ENCODE measurements around the gene ZNF133.

ZNF133 gene

DNA sequence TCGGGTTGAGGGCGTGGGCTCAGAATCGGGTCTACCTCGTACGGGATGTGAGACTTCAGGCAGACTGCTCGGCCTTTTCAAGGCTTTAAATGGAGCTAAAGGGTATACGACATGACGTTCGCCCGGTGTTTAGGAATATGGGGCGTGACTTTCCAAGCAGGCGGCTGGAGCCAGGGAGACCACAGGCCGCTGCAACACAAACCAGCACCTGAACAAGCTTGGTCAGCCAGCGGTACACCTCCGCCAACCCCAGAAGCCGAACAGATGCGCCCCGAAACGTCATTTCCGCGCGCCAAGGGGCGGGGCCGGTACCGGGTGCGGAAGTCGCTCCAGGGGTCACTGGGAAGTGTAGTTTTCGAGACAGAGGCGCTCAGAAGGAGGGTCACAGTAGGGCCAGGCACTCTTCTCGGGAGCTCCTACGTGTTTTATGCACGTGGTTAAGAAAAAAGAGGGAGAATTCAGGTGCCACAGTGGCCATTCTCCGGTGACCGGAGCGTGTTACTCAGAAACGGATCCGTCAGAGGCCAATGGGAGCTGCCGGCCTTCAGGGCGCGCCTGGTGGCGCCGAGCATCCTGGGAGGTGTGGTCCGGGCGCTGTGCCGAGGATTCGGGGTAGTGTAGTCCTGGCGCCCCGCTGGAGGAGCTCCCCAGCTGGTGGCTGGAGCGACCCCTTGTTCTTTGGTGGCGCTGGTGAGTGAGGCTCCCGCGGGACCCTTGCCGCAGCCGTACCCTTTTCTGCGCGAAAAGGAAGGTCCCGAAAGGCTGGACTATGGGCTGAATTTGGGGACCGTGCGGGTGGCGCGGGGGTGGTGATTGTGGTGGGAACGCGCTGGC, at the start of gene ZNF133 (continued):
- peak; percentile 85 for TF ChIP-seq ZNF629 (tag by site-specific recombination; IDR thresholded peaks at IDR 0.05)
- TF ChIP-seq ZNF561 (tag by site-specific recombination; IDR thresholded peaks at IDR 0.05; ENCODE audit: borderline replicate concordance): peak; percentile 88
- TF ChIP-seq, protein P1, sequence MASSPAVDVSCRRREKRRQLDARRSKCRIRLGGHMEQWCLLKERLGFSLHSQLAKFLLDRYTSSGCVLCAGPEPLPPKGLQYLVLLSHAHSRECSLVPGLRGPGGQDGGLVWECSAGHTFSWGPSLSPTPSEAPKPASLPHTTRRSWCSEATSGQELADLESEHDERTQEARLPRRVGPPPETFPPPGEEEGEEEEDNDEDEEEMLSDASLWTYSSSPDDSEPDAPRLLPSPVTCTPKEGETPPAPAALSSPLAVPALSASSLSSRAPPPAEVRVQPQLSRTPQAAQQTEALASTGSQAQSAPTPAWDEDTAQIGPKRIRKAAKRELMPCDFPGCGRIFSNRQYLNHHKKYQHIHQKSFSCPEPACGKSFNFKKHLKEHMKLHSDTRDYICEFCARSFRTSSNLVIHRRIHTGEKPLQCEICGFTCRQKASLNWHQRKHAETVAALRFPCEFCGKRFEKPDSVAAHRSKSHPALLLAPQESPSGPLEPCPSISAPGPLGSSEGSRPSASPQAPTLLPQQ (tag by site-specific recombination; IDR thresholded peaks at IDR 0.05): peak; percentile 45; the same call in 1 of the 2 replicates
- TF ChIP-seq KLF9 (tag by site-specific recombination; IDR thresholded peaks at IDR 0.05; ENCODE audit: low read depth): peak; percentile 91
- no peak for TF ChIP-seq ZNF529 (tag by site-specific recombination; IDR thresholded peaks at IDR 0.05; ENCODE audit: insufficient replicate concordance)
- peak; percentile 100 for TF ChIP-seq SP3 (tag by site-specific recombination; IDR thresholded peaks at IDR 0.05)
- TF ChIP-seq, protein P2, sequence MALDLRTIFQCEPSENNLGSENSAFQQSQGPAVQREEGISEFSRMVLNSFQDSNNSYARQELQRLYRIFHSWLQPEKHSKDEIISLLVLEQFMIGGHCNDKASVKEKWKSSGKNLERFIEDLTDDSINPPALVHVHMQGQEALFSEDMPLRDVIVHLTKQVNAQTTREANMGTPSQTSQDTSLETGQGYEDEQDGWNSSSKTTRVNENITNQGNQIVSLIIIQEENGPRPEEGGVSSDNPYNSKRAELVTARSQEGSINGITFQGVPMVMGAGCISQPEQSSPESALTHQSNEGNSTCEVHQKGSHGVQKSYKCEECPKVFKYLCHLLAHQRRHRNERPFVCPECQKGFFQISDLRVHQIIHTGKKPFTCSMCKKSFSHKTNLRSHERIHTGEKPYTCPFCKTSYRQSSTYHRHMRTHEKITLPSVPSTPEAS (tag by site-specific recombination; IDR thresholded peaks at IDR 0.05): no peak
- TF ChIP-seq, protein P3, sequence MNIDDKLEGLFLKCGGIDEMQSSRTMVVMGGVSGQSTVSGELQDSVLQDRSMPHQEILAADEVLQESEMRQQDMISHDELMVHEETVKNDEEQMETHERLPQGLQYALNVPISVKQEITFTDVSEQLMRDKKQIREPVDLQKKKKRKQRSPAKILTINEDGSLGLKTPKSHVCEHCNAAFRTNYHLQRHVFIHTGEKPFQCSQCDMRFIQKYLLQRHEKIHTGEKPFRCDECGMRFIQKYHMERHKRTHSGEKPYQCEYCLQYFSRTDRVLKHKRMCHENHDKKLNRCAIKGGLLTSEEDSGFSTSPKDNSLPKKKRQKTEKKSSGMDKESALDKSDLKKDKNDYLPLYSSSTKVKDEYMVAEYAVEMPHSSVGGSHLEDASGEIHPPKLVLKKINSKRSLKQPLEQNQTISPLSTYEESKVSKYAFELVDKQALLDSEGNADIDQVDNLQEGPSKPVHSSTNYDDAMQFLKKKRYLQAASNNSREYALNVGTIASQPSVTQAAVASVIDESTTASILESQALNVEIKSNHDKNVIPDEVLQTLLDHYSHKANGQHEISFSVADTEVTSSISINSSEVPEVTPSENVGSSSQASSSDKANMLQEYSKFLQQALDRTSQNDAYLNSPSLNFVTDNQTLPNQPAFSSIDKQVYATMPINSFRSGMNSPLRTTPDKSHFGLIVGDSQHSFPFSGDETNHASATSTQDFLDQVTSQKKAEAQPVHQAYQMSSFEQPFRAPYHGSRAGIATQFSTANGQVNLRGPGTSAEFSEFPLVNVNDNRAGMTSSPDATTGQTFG (tag by site-specific recombination; IDR thresholded peaks at IDR 0.05; ENCODE audit: borderline replicate concordance): no peak
- TF ChIP-seq TRIM28 (IDR thresholded peaks at IDR 0.05; ENCODE audit: borderline replicate concordance, low read length): no peak
- no peak for TF ChIP-seq MZF1 (tag by site-specific recombination; IDR thresholded peaks at IDR 0.05; ENCODE audit: borderline replicate concordance)
- no peak for TF ChIP-seq GLI2 (tag by site-specific recombination; IDR thresholded peaks at IDR 0.05; ENCODE audit: borderline replicate concordance, low read depth)
- TF ChIP-seq ZNF843 (tag by site-specific recombination; IDR thresholded peaks at IDR 0.05): peak; percentile 43
- TF ChIP-seq MYNN (tag by site-specific recombination; IDR thresholded peaks at IDR 0.05; ENCODE audit: borderline replicate concordance): no peak
- TF ChIP-seq, protein P4, sequence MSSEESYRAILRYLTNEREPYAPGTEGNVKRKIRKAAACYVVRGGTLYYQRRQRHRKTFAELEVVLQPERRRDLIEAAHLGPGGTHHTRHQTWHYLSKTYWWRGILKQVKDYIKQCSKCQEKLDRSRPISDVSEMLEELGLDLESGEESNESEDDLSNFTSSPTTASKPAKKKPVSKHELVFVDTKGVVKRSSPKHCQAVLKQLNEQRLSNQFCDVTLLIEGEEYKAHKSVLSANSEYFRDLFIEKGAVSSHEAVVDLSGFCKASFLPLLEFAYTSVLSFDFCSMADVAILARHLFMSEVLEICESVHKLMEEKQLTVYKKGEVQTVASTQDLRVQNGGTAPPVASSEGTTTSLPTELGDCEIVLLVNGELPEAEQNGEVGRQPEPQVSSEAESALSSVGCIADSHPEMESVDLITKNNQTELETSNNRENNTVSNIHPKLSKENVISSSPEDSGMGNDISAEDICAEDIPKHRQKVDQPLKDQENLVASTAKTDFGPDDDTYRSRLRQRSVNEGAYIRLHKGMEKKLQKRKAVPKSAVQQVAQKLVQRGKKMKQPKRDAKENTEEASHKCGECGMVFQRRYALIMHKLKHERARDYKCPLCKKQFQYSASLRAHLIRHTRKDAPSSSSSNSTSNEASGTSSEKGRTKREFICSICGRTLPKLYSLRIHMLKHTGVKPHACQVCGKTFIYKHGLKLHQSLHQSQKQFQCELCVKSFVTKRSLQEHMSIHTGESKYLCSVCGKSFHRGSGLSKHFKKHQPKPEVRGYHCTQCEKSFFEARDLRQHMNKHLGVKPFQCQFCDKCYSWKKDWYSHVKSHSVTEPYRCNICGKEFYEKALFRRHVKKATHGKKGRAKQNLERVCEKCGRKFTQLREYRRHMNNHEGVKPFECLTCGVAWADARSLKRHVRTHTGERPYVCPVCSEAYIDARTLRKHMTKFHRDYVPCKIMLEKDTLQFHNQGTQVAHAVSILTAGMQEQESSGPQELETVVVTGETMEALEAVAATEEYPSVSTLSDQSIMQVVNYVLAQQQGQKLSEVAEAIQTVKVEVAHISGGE (tag by site-specific recombination; conservative IDR thresholded peaks at IDR 0.05; ENCODE audit: low read depth): peak; percentile 98
- TF ChIP-seq ZNF133 (tag by site-specific recombination; IDR thresholded peaks at IDR 0.05): no peak
- TF ChIP-seq ZNF2 (tag by site-specific recombination; IDR thresholded peaks at IDR 0.05): peak; percentile 47
- TF ChIP-seq, protein P5, sequence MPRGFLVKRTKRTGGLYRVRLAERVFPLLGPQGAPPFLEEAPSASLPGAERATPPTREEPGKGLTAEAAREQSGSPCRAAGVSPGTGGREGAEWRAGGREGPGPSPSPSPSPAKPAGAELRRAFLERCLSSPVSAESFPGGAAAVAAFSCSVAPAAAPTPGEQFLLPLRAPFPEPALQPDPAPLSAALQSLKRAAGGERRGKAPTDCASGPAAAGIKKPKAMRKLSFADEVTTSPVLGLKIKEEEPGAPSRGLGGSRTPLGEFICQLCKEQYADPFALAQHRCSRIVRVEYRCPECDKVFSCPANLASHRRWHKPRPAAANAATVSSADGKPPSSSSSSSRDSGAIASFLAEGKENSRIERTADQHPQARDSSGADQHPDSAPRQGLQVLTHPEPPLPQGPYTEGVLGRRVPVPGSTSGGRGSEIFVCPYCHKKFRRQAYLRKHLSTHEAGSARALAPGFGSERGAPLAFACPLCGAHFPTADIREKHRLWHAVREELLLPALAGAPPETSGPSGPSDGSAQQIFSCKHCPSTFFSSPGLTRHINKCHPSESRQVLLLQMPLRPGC (tag by site-specific recombination; IDR thresholded peaks at IDR 0.05): peak; percentile 17; the same call in 1 of the 2 replicates
- peak; percentile 71 for TF ChIP-seq OSR2 (tag by site-specific recombination; IDR thresholded peaks at IDR 0.05)
- TF ChIP-seq ZNF610 (tag by site-specific recombination; IDR thresholded peaks at IDR 0.05; ENCODE audit: borderline replicate concordance): no peak
- TF ChIP-seq ZFHX2 (tag by site-specific recombination; conservative IDR thresholded peaks at IDR 0.05): peak; percentile 95
- TF ChIP-seq ZNF292 (tag by site-specific recombination; IDR thresholded peaks at IDR 0.05; ENCODE audit: borderline replicate concordance, low read depth): no peak
- TF ChIP-seq SETDB1 (IDR thresholded peaks at IDR 0.05; ENCODE audit: insufficient read length, low read length): no peak
- TF ChIP-seq SP2 (tag by site-specific recombination; IDR thresholded peaks at IDR 0.05): peak; percentile 95
- peak; percentile 43; the same call in 1 of the 2 replicates for TF ChIP-seq ZNF501 (tag by site-specific recombination; IDR thresholded peaks at IDR 0.05)
- TF ChIP-seq ZNF350 (tag by site-specific recombination; IDR thresholded peaks at IDR 0.05): no peak
- TF ChIP-seq, protein P6, sequence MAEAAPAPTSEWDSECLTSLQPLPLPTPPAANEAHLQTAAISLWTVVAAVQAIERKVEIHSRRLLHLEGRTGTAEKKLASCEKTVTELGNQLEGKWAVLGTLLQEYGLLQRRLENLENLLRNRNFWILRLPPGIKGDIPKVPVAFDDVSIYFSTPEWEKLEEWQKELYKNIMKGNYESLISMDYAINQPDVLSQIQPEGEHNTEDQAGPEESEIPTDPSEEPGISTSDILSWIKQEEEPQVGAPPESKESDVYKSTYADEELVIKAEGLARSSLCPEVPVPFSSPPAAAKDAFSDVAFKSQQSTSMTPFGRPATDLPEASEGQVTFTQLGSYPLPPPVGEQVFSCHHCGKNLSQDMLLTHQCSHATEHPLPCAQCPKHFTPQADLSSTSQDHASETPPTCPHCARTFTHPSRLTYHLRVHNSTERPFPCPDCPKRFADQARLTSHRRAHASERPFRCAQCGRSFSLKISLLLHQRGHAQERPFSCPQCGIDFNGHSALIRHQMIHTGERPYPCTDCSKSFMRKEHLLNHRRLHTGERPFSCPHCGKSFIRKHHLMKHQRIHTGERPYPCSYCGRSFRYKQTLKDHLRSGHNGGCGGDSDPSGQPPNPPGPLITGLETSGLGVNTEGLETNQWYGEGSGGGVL (tag by site-specific recombination; IDR thresholded peaks at IDR 0.05): no peak
- no peak for TF ChIP-seq ZNF670 (tag by site-specific recombination; IDR thresholded peaks at IDR 0.05; ENCODE audit: low read depth)

Measured in HEK293 (cell line).